Smooth muscle cell of the brain vasculature (primary cell): Measurements from ENCODE around the gene COMT.

ENCODE experiments used
- DNase-seq: peaks from one replicate; pipeline ENCODE4 v3.0.0-alpha.2; 2012; ENCODE audit warnings: low read depth, low spot score

Gene COMT

DNA sequence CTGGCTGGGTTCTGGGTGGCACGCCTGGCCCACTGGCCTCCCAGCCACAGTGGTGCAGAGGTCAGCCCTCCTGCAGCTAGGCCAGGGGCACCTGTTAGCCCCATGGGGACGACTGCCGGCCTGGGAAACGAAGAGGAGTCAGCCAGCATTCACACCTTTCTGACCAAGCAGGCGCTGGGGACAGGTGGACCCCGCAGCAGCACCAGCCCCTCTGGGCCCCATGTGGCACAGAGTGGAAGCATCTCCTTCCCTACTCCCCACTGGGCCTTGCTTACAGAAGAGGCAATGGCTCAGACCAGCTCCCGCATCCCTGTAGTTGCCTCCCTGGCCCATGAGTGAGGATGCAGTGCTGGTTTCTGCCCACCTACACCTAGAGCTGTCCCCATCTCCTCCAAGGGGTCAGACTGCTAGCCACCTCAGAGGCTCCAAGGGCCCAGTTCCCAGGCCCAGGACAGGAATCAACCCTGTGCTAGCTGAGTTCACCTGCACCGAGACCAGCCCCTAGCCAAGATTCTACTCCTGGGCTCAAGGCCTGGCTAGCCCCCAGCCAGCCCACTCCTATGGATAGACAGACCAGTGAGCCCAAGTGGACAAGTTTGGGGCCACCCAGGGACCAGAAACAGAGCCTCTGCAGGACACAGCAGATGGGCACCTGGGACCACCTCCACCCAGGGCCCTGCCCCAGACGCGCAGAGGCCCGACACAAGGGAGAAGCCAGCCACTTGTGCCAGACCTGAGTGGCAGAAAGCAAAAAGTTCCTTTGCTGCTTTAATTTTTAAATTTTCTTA lies 27.8 kb downstream of the COMT start:
- no peak for DNase-seq

DNA sequence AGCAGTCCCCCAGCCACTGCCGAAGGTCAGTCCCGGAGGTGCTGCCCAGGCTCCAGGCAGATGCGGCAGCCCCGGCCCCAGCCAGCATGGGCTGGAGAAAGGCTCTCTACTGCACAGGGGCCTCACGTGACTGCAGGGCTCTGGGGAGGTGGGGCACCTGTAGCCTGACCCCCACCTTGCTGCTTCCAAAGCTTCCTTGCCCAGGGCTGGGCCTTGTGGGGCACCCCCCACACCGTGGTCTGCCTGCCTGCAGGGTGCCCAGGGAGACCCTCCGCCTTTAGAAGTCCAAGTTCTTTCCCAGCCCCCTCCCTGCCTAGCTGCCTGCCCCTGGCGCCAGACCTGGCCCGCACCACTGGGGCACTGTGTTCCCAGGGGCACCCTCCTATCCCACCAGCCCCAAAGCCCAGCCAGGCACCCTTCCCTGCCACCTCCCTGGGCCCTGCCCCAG lies 28.5 kb downstream of the COMT start:
- DNase-seq = no peak

DNA sequence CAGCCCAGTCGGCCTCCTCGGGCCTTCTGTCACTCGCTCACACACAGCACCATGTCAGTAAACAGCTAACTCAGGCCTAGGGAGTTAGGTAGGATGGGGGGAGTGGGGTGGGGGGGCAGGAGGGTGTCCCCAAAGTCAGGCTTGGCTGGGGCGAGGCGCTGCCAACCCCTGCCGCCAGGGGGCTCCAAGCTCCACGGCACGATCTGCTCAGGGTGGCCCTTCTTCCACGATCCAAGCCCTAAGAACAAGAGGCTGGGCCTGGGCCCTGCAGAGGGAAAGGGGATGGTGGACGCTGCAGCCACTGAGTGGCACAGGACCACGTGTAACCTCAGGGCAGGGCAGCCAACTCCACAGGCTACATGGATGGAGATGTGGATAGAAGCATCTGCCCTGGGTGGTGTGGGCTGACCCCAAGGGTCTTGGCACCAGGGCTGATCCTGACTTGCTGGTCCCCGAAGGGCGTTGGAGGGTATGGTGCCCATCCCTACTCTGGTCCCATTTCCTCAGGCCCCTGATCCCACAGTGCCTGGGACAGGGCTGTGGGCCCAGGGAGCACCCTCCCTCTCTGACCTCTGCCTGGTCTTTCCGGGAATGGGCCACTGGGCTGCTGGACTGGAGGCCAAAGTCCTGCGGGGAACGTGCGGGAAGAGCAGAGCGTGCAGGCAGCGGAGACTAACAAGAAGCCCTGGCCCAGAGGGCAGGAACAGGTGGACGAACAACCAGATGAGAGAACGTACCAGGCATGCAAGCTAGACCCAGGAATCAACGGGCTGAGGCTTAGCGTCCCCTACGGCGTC lies 29.1 kb downstream of the COMT start:
- no peak for DNase-seq

DNA sequence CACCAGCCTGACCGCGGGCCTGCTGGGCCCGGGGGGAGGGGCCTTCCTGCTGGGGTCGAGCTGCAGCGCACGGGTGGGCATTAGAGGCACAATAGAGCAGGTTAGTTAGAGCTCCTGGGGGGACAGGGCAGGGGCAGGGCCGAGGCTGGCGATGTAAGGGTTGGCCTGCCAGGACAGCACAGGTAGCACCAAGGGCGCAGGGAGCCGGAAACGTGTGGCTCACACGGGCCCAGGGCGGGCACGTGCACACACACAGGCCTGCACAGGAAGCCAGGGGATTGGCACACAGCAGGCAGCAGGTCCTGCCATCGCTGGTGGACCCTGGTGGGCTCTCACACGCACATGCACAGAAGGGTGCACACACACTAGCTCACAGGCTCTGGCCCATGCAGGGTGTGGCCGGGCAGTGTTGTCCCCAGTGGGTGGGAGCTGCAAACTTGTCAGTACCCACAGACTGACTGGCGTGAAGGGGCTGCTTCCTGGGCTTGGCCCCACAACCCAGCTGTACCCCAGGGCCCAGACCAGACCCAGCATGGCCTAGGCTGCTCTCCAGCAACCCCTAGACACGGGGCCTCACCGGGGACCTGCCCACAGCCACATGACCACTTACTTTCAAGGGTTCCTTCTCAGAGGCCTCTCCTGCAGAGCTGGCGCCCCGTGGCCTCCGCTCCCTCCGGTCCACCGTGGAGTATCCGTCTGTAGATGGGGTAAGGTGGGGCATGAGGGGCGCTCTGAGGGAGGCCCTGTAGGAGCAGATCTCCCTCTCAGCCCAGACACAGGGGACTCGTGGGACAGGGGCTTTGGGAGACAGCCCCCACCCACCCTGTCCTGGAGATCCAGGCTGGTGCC lies 29.9 kb downstream of the COMT start:
- no peak for DNase-seq

DNA sequence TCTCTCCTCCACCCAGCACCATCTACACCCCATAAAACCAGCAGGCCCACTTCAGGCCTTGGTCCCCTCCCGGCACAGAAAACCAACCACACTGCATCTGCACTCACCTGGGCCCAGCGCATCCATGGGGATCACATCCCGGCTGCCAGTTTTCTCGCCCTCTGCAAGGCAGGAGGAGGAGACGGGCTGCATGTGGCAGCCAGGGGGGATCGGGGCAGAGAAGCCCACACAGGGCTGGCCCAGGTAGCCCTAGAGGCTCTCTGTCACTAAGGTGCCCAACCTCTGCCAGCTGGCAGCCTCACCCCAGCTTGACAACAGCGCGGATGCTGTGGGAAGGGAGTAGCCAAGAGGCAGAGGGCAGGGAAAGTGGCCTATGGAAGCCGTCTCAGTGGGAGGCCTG lies 30.7 kb downstream of the COMT start:
- no peak for DNase-seq

DNA sequence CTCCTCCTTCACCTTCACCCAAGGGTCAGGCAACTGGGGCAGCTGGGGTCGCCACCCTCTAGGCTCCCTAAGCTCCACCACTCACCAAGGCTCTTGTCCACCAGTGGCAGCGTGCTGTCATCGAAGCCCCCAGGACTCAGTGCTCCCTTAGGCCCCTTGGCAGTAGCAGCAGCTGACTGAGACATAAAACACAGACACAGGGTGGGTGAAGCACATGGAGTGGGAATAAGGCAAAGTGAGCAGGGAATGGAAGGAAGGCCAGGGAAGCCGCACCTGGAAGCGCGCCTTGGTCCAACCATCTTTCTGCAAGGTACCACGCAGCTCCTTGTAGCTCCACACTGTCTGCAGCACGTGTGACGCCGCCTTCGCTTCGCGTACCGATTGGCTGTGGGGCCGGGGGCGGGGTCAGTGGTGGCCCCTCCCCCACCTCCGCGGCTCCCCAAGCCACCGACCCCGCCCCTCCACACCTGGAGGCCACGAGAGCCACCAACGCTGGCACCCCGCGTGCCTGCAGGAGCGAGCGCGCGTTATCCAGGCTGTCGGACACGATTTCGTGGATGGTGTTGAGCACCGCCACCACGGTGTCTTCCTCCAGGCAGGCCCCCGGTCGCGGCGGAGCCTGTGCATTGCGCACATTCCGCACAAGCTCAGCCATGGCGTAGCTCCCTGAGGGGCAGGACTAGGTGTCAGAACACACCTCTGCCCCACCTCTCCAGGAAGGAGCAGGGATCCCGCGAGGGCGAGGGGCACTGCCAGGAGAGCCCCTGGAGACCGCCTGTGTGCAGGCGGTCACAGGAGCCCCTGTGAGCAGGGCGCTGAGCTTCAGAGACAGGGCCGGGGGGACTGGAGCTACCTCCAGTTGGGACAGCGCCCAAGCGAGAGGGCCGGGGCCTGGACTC lies 31.3 kb downstream of the COMT start:
- no peak for DNase-seq

DNA sequence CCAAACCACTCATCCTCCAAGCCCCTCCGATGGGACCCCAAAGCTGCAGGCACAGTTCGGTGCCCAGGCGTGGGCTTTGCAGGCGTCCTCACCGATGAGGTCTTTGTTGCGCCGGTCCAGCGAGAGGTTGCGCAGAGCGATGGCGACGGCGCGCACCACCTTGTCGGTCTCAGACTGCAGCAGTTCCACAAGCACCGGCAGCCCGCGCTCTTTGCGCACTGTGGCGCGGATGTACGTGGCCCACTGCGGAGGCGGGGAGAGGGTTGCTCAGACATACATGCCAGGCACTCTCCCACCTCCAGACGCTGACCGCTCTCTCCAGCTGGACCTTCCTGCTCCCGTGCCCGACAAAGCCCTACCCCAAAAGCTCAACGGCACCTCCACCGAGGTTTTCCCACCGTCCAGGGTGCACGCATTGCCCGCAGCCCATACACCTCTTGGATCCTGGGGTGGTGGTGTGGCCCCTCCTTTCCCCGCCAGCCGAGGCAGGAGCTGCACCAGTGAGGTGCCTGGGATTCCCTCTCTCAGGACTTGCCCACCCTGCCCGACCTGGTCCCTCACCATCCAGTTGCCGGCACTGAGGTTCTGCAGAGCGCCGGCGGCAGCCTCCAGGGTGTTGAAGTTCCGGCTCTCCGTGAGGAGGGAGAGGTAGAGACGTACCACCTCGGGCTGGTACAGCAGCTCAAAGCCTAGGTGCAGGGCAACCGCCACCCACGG lies 32.1 kb downstream of the COMT start:
- DNase-seq = no peak

DNA sequence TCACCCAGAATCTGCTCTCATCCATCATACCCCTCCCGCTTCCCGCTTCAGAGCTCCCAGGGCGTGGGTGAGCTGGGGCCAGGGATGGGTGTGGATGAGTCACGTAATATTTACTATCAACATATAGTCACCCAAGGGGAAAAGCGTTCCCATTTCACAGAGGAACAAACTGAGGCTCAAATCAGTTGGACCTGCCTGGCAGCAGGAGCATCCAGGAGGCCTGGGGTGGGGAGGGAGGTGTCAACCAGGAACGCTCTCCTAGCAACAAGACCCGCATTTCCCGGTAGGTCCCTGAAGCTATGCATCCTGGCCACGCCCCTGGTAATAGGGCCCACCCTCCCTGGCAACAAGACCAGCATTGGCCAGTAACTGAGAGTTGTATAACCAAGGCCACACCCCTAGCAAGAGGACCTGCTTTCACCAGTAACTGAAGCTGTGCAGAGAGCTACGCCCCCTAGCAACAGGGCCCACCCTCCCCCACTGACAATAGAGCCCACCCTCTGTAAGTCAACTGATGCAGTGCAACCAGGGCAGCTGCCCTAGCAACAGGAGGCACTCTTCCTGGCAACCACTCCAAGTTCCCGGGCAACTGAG lies 32.8 kb downstream of the COMT start:
- no peak for DNase-seq

DNA sequence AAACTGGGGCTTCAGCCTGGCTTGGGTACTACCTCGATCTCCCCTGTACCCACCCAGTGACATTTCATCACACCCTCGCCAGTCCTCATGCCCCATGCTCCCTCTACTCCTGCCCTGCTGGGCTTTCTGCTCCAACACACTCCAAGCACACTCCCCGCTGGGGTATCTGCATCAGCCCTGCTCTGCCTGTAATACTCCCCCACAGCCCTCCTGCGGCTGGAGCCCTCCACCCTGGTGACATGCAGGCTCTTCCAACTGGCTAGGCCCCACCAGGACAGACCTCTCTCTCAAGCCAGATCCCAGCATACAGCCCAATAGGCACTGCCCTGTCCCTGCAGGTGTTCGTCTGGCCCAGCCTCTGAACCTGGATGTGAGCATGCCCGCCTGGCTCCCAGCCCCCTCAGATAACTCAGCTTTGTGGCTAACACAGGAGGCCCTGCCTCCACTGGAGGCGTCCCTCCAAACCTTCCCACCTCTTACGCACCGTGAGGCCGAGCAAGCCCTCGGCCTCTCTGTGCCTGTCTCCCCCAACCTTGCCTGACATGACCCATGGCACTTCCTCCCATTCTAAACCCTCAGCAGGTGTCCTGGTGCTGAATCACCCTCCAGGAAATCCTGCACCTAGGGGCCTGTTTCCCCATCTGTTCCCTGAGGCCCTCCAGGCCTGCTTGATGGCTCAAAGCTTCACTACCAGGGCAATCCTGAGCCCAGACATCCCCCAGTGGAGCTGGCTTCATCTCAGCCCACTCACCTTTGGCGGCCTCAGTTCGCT lies 33.5 kb downstream of the COMT start:
- DNase-seq = no peak

DNA sequence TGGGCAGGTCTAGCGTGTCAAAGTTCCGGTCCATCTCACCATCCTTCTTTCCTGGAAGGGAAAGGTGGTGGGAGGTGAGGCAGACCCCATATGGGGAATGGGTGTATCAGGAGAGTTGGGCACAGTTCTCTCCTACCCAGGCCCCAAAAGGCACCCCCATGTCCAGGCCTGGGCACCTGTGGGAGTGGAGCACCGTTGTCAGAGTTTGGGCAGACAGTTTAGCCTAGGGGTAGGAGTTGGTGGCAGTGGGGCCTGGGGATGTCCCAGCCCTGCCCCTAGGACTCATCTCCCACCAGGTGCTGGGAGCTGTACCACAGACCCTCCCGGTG lies 34.1 kb downstream of the COMT start:
- no peak for DNase-seq

DNA sequence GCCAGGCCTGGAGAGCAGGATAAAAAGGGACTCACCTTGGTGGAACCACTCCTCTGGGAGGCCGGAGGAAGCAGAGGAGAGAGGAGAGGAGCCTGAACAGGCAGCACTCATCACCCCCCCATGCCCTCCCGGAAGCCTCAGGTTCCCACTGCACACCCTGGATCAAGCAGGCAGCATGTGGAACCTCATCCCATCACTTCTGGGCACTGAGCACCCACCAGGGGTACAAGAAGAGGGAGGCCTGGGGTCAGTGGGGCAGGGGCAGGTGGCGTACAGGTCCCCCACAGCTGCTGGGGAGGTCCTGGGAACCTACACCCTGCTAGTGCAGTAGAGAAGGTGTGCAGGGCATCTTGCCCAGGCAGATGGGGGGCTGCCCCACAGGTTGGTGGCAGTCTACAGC lies 35.1 kb downstream of the COMT start:
- no peak for DNase-seq

DNA sequence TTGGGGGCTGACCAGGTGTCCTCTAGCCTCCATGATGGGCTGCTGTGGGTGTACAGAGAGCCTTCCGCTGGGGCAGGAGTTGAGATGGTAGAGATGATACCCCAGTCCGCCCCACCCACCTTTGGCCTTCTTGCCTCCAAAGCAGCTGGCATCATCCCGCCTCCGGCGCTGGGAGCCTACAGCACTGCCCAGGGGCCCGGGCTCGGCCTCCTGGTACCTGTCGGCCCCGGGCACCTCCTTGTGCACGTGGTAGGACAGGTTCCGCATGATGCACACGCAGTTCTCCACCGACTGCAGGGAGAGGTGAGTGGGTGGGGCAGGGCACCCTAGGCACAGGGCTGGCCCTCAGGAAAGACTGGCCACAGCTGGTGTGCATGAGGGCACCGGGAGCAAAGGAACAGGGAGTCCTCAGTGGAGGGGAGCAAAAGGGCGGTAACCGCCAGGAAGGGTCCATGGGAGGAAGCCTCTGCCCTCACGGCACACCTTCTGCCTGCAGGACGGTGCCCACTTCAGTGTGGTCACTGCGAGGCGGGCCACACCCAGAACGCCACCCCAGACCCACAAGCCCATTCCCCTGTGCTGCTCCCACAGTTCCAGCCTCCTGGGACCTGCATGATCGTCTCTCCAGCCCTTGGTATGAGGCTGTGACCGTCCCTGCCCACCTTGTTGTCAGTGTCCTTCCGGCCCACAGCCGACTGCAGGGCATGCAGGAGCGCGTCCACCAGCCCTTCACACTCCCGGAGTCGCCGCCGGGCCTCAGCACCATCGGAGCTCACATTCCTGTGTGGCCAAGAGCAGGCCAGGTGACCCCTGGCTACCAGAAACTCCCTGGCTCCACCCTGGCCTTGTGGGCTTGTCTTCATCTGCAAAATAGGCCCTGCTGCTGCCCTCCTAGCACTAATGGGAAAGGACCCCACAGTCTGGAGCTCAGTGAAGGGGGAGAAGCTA lies 36.0 kb downstream of the COMT start:
- no peak for DNase-seq

DNA sequence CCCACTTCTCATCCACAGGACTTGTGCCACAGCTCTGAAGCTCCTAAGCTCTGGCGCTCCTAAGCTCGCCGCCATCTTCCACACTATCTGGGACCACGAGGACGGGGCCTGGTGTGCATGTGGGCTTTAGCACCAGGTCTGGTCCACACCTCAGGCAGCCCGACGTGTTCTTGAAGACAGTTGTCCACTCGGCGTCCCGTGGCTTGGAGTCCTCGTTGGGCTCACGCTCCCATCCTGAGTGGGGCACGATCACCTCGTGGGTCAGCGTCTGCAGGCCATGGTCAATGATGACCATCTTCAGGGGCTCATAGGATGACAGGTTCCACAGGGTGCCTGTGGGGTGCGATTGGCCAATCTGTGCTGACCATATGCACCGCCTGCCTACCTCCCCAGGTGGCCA lies 37.2 kb downstream of the COMT start:
- no peak for DNase-seq

DNA sequence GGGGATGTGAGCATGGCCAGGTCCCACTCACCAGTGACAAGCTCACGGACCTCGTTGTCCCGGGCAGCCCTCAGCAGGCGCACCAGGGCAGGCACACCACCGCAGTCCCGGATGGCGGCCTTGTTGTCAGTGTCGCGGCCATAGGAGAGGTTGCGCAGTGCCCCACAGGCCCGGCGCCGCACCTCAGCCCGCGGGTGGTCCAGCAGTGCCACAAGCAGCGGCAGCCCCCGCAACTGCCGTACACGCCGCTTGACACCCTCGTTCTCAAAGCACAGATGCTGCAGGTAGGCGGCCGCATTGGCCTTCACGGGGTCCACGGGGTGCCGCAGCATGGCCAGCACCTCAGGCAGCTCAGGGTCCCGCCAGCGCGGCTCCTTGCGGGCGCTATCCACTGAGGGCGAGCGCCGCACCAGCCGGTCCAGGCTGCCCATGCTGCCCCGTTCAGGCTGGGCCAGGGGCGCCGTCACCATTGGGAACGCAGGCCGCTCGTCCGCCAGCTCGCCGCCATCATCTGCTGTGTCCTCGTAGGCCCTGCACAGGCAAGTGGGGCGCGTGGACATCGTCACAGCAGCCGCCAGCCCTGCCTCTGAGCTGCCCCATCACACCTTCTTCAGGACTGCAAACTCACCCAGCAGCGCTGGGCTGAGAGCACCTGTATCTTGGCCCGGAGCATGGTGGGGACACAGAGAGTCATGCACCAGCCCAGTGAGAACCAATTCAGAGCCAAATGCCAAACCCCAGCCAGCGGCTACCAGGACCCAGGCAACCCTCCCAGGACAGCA lies 38.3 kb downstream of the COMT start:
- no peak for DNase-seq

DNA sequence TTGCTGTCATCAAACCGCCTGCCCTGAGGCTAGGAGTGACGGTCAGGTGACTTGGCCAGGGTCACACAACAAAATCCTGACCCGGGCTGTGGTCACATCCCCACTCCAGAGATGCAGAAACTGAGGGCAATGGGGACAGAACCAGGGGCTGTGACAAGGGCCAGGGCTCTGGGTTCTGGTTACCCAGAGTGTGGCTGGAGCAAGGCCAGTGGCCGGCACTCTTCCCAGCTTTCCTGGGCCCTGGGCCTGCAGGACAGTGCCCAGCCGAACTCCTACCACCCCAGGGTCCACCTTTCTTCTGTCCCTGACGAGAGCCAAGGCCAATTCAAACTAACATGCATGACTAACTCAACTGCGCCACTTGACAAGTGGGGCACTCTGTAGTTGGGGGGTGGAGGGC lies 39.2 kb downstream of the COMT start:
- DNase-seq = no peak

DNA sequence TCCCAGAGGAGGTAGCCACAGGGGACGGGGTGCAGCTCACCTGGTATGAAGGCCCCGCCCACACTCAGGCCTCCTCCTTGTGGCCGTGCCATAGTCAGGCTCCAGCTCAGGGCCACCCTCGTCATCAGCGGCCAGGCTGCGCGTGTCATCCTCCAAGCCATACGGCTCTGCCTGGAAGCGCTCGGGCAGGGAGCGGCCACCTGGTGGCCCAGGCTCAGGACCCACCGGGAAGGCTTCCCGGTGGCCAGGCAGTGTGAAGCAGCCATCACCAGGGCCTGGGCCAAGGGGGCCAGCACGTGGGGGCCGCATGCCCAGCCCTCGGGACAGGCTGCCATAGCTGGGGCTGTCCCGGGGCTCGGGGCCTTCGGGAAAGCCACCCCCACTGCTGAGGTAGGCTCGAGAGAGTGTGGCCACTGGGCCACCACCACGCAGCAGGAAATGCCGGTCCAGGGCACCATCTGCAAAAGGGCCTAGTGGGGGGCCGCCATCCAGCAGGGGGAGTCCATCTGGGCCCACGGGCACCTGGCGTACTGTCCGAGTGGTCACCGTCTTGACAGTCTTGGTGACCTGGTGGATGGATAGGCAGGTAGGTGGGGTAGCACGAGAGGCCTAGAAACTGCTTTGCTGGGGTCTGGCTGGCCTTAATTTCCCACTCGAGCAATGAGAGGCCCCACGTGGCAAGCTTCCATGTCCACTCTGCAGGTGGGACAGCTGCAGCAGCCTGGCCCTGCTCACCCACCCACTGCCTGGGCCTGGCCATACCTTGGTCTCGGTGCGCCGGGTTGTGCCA lies 39.8 kb downstream of the COMT start:
- no peak for DNase-seq
